Measurements from ENCODE around the gene MLYCD. TPM values are rescaled to one million over a fixed set of nuclear protein-coding genes. Genes with fewer than 3 reads are reported as not detected.

Gene MLYCD
- total and polyA plus RNA-seq, 2 donors (not counting 1 experiment from before 2014, with no cell fraction given) = 2.3 to 17.1 TPM

DNA sequence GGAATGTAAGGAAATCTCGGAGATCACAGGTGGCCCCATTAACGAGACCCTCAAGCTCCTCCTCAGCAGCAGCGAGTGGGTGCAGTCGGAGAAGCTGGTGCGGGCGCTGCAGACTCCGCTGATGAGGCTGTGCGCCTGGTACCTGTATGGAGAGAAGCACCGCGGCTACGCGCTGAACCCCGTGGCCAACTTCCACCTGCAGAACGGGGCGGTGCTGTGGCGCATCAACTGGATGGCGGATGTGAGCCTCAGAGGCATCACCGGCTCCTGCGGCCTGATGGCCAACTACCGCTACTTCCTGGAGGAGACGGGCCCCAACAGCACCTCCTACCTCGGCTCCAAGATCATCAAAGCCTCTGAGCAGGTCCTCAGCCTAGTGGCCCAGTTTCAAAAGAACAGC lies 16.2 kb downstream of the MLYCD start:
- Histone ChIP-seq H3K79me2 (ENCODE audit: control insufficient read depth, insufficient read depth, low read length) (no peaks in the 10 kb centered on the region), H3K4me3 (ENCODE audit: control extremely low read depth in 1 of 5, extremely low read depth in 1 of 5, insufficient read depth in 1 of 5, low read depth in 2 of 5, low read length in 4 of 5) (no peak overlapping the region), H3K27me3 (replicated peaks in 1 of 4; ENCODE audit: control extremely low read depth in 1 of 4, control insufficient read depth in 3 of 4, insufficient read depth in 4 of 4, low read length in 3 of 4) (no peaks in the 10 kb centered on the region), H3K9me3 (ENCODE audit: control extremely low read depth in 1 of 3, control insufficient read depth in 2 of 3, insufficient read depth in 1 of 3, low read length in 2 of 3) (no peaks in the 10 kb centered on the region), H3K4me2 (replicated peaks; ENCODE audit: low read depth, low read length, poor library complexity, severe bottlenecking) (no peak overlapping the region), H3K27ac (ENCODE audit: low read length in 2 of 2) (no peak overlapping the region), H2AFZ (ENCODE audit: insufficient read depth, low read depth, low read length, poor library complexity, severe bottlenecking) (no peak overlapping the region), H4K20me1 (ENCODE audit: control insufficient read depth, insufficient read depth, low read length, poor library complexity, severe bottlenecking) (no peaks in the 10 kb centered on the region), H3K9ac (ENCODE audit: low read length) (no peak overlapping the region), H3K4me1 (ENCODE audit: control insufficient read depth in 2 of 2, insufficient read depth in 2 of 2, low read length in 2 of 2) (no peaks in the 10 kb centered on the region), H3K36me3 (replicated peaks in 1 of 2; ENCODE audit: control extremely low read depth in 1 of 2, control insufficient read depth in 1 of 2, extremely low read depth in 1 of 2, insufficient read depth in 2 of 2, low read length in 1 of 2) (peaks cover 0 to 73% of the 10 kb centered on the region in 2 experiments)
- Mint-ChIP-seq H3K9me3 (ENCODE audit: insufficient read depth) (no peaks in the 10 kb centered on the region), H3K27me3 (no peaks in the 10 kb centered on the region), H3K27ac (no peak overlapping the region), H3K4me3 (no peak overlapping the region), H3K4me1 (no peaks in the 10 kb centered on the region)
- DNase-seq (no peak), ATAC-seq (ENCODE audit: low read depth) (no peak)
- TF ChIP-seq EZH2 (IDR thresholded peaks at IDR 0.05; ENCODE audit: borderline replicate concordance, insufficient read depth, low read depth, low read length, poor library complexity, severe bottlenecking) = no peak
- TF ChIP-seq, protein P1, sequence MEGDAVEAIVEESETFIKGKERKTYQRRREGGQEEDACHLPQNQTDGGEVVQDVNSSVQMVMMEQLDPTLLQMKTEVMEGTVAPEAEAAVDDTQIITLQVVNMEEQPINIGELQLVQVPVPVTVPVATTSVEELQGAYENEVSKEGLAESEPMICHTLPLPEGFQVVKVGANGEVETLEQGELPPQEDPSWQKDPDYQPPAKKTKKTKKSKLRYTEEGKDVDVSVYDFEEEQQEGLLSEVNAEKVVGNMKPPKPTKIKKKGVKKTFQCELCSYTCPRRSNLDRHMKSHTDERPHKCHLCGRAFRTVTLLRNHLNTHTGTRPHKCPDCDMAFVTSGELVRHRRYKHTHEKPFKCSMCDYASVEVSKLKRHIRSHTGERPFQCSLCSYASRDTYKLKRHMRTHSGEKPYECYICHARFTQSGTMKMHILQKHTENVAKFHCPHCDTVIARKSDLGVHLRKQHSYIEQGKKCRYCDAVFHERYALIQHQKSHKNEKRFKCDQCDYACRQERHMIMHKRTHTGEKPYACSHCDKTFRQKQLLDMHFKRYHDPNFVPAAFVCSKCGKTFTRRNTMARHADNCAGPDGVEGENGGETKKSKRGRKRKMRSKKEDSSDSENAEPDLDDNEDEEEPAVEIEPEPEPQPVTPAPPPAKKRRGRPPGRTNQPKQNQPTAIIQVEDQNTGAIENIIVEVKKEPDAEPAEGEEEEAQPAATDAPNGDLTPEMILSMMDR (IDR thresholded peaks at IDR 0.05) = no peak
- CTCF ChIA-PET = no interaction called here
- intact Hi-C loops (cut with micrococcal nuclease) = no loop called here
- POLR2A ChIA-PET = no interaction called here
- 98% methylated on average over 22 of the region's 22 CpGs for WGBS (ENCODE audit: insufficient coverage)

DNA sequence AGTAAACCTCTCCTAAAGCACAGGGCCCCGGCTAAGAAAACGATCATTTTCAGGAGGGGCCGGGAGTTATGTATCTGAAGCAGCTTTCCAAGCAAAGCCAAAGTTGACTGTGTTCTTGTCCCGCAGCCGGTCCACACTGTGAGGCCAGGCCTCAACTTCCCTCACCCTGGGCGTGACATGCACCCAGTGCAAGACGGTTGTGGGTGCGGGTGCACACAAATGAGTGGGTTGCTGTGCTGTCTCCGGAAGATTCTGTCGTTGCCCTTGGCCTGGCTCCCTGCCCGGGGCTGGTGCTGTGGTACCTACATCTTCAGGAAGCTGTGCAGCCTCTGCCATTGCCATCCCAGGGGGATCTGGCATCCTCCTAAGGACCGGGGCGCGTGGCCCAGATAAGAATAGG lies 16.6 kb downstream of the MLYCD start:
- H3K4me3 ChIP-seq (ENCODE audit: control extremely low read depth in 1 of 5, extremely low read depth in 1 of 5, insufficient read depth in 1 of 5, low read depth in 2 of 5, low read length in 4 of 5) = no peak overlapping the region
- Mint-ChIP-seq H3K27ac (no peak overlapping the region), H3K27me3 (no peaks in the 10 kb centered on the region), H3K9me3 (ENCODE audit: insufficient read depth) (no peaks in the 10 kb centered on the region), H3K4me3 (no peak overlapping the region), H3K4me1 (no peaks in the 10 kb centered on the region)
- H3K4me2 ChIP-seq (replicated peaks; ENCODE audit: low read depth, low read length, poor library complexity, severe bottlenecking) = no peak overlapping the region
- H3K36me3 ChIP-seq (replicated peaks in 1 of 2; ENCODE audit: control extremely low read depth in 1 of 2, control insufficient read depth in 1 of 2, extremely low read depth in 1 of 2, insufficient read depth in 2 of 2, low read length in 1 of 2) = peaks cover 0 to 74% of the 10 kb centered on the region in 2 experiments
- intact Hi-C loops (cut with micrococcal nuclease) = no loop called here
- H3K79me2 ChIP-seq (ENCODE audit: control insufficient read depth, insufficient read depth, low read length) = no peaks in the 10 kb centered on the region
- TF ChIP-seq, protein P1 (IDR thresholded peaks at IDR 0.05) = no peak
- TF ChIP-seq EZH2 (IDR thresholded peaks at IDR 0.05; ENCODE audit: borderline replicate concordance, insufficient read depth, low read depth, low read length, poor library complexity, severe bottlenecking) = no peak
- H2AFZ ChIP-seq (ENCODE audit: insufficient read depth, low read depth, low read length, poor library complexity, severe bottlenecking) = no peak overlapping the region
- no peaks in the 10 kb centered on the region for H3K4me1 ChIP-seq (ENCODE audit: control insufficient read depth in 2 of 2, insufficient read depth in 2 of 2, low read length in 2 of 2)
- ChIA-PET POLR2A (no interaction called here), CTCF (no interaction called here)
- WGBS (ENCODE audit: insufficient coverage) = 95% methylated on average over 14 of the region's 14 CpGs
- ATAC-seq (ENCODE audit: low read depth) (no peak), DNase-seq (no peak)
- no peaks in the 10 kb centered on the region for H3K9me3 ChIP-seq (ENCODE audit: control extremely low read depth in 1 of 3, control insufficient read depth in 2 of 3, insufficient read depth in 1 of 3, low read length in 2 of 3)
- H3K27ac ChIP-seq (ENCODE audit: low read length in 2 of 2) = no peak overlapping the region
- H3K9ac ChIP-seq (ENCODE audit: low read length) = no peak overlapping the region
- no peaks in the 10 kb centered on the region for H3K27me3 ChIP-seq (replicated peaks in 1 of 4; ENCODE audit: control extremely low read depth in 1 of 4, control insufficient read depth in 3 of 4, insufficient read depth in 4 of 4, low read length in 3 of 4)
- no peaks in the 10 kb centered on the region for H4K20me1 ChIP-seq (ENCODE audit: control insufficient read depth, insufficient read depth, low read length, poor library complexity, severe bottlenecking)

Measured in B cell (primary cell).